SK-N-SH treated with all-trans-retinoic acid at 6 μM for 48 hours (cell line): ENCODE results near the gene UCP2.

Experiments used
- ATAC-seq: fragments of 200-7000 bp; cut with Tn5 transposase; 3 replicates; pipeline ENCODE4 v1.9.1; 2020; ENCODE audit warnings: mild to moderate bottlenecking, moderate library complexity
- ARNTL ChIP-seq: fragments of 450-650 bp; formaldehyde crosslinking; IDR thresholded peaks from 2 replicates; pipeline ENCODE4 v1.5.0; 2020; ENCODE audit warnings: low read depth, mild to moderate bottlenecking, moderate library complexity, borderline replicate concordance
- BACH2 ChIP-seq: fragments of 250-450 bp; sonication (Bioruptor Pico); IDR thresholded peaks from 2 replicates; pipeline ENCODE4 v1.9.0; 2021; ENCODE audit warnings: mild to moderate bottlenecking, borderline replicate concordance
- ESRRG ChIP-seq: fragments of 250-450 bp; sonication (Bioruptor Pico); IDR thresholded peaks from 2 replicates; pipeline ENCODE4 v1.6.1; 2021; ENCODE audit warnings: mild to moderate bottlenecking
- GLIS3 ChIP-seq: fragments of 250-450 bp; sonication (Bioruptor Pico); IDR thresholded peaks from 2 replicates; pipeline ENCODE4 v1.5.0; 2020; ENCODE audit warnings: mild to moderate bottlenecking, moderate library complexity
- PPARA ChIP-seq: fragments of 250-450 bp; sonication (Bioruptor Pico); IDR thresholded peaks from 2 replicates; pipeline ENCODE4 v1.5.0; 2020; ENCODE audit warnings: mild to moderate bottlenecking, borderline replicate concordance
- RARB ChIP-seq: fragments of 250-450 bp; sonication (Bioruptor Pico); IDR thresholded peaks from 2 replicates; pipeline ENCODE4 v1.8.0; 2021; ENCODE audit warnings: mild to moderate bottlenecking, moderate library complexity
- SNAI2 ChIP-seq: fragments of 250-450 bp; sonication (Bioruptor Pico); IDR thresholded peaks from 2 replicates; pipeline ENCODE4 v1.5.0; 2020; ENCODE audit warnings: mild to moderate bottlenecking, moderate library complexity
- TCF4 ChIP-seq: fragments of 250-450 bp; sonication (Bioruptor Pico); IDR thresholded peaks from 2 replicates; pipeline ENCODE4 v1.8.0; 2021; ENCODE audit warnings: mild to moderate bottlenecking, moderate library complexity, borderline replicate concordance
- TOX ChIP-seq: fragments of 250-450 bp; sonication (Bioruptor Pico); IDR thresholded peaks from 2 replicates; pipeline ENCODE4 v1.8.0; 2021; ENCODE audit warnings: mild to moderate bottlenecking, moderate library complexity, borderline replicate concordance
- ZC3H10 ChIP-seq: fragments of 250-450 bp; sonication (Bioruptor Pico); IDR thresholded peaks from 2 replicates; pipeline ENCODE4 v1.5.1; 2021; ENCODE audit warnings: mild to moderate bottlenecking, moderate library complexity
- ZFP30 ChIP-seq: fragments of 450-650 bp; formaldehyde crosslinking; IDR thresholded peaks from 2 replicates; pipeline ENCODE4 v1.5.0; 2022; ENCODE audit warnings: mild to moderate bottlenecking, moderate library complexity
- ZNF565 ChIP-seq: fragments of 450-650 bp; formaldehyde crosslinking; conservative IDR thresholded peaks from 2 replicates; pipeline ENCODE4 v1.5.0; 2020; ENCODE audit warnings: low read depth, mild to moderate bottlenecking, moderate library complexity
- ZNF70 ChIP-seq: fragments of 450-650 bp; formaldehyde crosslinking; IDR thresholded peaks from 2 replicates; pipeline ENCODE4 v1.5.0; 2020; ENCODE audit warnings: mild to moderate bottlenecking, moderate library complexity
- ZNF8 ChIP-seq: fragments of 450-650 bp; formaldehyde crosslinking; IDR thresholded peaks from 2 replicates; pipeline ENCODE4 v1.5.0; 2020; ENCODE audit warnings: mild to moderate bottlenecking, moderate library complexity
- TF ChIP-seq, protein P1 (sequence below): fragments of 250-450 bp; sonication (Bioruptor Pico); IDR thresholded peaks from 2 replicates; pipeline ENCODE4 v1.5.0; 2020; ENCODE audit warnings: mild to moderate bottlenecking, moderate library complexity
- TF ChIP-seq, protein P2 (sequence below): fragments of 250-450 bp; sonication (Bioruptor Pico); IDR thresholded peaks from 2 replicates; pipeline ENCODE4 v1.5.1; 2020; ENCODE audit warnings: low read depth, mild to moderate bottlenecking, moderate library complexity
- TF ChIP-seq, protein P3 (sequence below): fragments of 250-450 bp; sonication (Bioruptor Pico); IDR thresholded peaks from 2 replicates; pipeline ENCODE4 v1.5.1; 2021; ENCODE audit warnings: mild to moderate bottlenecking, moderate library complexity
- TF ChIP-seq, protein P4 (sequence below): fragments of 250-450 bp; sonication (Bioruptor Pico); IDR thresholded peaks from 2 replicates; pipeline ENCODE4 v1.8.0; 2020; ENCODE audit warnings: mild to moderate bottlenecking, moderate library complexity, borderline replicate concordance
- TF ChIP-seq, protein P5 (sequence below): fragments of 250-450 bp; sonication (Bioruptor Pico); IDR thresholded peaks from 2 replicates; pipeline ENCODE4 v1.8.0; 2021; ENCODE audit warnings: low read depth, mild to moderate bottlenecking, moderate library complexity, borderline replicate concordance

Gene UCP2

DNA sequence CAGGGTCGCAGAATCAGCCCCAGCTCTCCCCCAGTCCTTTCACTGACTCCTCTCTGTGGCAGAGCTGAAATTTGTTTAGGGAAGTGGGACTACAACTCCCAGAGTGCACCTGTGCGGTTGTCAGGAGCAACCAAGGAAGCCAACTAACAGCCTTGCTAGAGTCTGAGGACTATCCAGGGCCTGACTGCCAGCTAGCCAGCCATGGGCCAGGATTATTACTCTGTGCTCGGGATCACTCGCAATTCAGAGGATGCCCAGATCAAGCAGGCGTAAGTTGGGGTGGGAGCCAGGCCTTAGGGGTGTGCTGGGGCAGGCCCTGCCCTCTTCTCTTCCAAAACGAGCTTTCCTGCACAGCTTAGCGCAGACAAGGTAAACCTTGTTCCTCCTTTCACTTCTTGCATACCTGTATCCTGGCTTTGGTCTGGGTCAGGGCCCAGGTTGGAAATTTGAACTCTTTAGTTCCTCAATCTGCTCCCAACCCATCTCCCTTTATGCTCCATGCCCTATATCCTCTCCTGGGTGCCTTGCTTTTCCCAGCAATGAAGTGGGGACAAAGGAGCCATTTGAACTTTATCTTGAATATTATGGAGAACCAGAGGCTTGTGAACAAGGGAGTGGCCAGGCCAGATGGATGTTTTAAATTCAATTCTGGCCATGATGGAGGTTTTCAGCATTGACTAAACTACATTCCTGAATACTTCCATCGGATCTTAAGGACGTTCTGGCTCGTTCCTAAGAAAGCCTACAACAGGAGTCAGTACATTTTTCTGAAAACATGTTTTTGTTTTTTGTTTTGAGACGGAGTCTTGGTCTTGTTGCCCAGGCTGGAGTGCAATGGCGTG lies 31.6 kb downstream of the UCP2 start, which contains the start of gene DNAJB13:
TSS of gene DNAJB13 (plus strand) at position 158 of the 842 bp plus-strand sequence. CDS start at position 202, 44 bp downstream.
- peak; percentile 96 for ATAC-seq
- TF ChIP-seq ARNTL (no peak), TOX (no peak), PPARA (CRISPR knock-in tag) (no peak), ZNF565 (CRISPR knock-in tag) (no peak), ZNF70 (CRISPR knock-in tag) (no peak), BACH2 (CRISPR knock-in tag) (no peak), ESRRG (CRISPR knock-in tag) (no peak), ZNF8 (CRISPR knock-in tag) (no peak), TCF4 (CRISPR knock-in tag) (no peak), ZFP30 (CRISPR knock-in tag) (no peak), RARB (CRISPR knock-in tag) (no peak)
- TF ChIP-seq, protein P1, sequence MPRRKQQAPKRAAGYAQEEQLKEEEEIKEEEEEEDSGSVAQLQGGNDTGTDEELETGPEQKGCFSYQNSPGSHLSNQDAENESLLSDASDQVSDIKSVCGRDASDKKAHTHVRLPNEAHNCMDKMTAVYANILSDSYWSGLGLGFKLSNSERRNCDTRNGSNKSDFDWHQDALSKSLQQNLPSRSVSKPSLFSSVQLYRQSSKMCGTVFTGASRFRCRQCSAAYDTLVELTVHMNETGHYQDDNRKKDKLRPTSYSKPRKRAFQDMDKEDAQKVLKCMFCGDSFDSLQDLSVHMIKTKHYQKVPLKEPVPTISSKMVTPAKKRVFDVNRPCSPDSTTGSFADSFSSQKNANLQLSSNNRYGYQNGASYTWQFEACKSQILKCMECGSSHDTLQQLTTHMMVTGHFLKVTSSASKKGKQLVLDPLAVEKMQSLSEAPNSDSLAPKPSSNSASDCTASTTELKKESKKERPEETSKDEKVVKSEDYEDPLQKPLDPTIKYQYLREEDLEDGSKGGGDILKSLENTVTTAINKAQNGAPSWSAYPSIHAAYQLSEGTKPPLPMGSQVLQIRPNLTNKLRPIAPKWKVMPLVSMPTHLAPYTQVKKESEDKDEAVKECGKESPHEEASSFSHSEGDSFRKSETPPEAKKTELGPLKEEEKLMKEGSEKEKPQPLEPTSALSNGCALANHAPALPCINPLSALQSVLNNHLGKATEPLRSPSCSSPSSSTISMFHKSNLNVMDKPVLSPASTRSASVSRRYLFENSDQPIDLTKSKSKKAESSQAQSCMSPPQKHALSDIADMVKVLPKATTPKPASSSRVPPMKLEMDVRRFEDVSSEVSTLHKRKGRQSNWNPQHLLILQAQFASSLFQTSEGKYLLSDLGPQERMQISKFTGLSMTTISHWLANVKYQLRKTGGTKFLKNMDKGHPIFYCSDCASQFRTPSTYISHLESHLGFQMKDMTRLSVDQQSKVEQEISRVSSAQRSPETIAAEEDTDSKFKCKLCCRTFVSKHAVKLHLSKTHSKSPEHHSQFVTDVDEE (CRISPR knock-in tag): no peak
- TF ChIP-seq, protein P2, sequence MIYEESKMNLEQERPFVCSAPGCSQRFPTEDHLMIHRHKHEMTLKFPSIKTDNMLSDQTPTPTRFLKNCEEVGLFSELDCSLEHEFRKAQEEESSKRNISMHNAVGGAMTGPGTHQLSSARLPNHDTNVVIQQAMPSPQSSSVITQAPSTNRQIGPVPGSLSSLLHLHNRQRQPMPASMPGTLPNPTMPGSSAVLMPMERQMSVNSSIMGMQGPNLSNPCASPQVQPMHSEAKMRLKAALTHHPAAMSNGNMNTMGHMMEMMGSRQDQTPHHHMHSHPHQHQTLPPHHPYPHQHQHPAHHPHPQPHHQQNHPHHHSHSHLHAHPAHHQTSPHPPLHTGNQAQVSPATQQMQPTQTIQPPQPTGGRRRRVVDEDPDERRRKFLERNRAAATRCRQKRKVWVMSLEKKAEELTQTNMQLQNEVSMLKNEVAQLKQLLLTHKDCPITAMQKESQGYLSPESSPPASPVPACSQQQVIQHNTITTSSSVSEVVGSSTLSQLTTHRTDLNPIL: no peak
- TF ChIP-seq, protein P3, sequence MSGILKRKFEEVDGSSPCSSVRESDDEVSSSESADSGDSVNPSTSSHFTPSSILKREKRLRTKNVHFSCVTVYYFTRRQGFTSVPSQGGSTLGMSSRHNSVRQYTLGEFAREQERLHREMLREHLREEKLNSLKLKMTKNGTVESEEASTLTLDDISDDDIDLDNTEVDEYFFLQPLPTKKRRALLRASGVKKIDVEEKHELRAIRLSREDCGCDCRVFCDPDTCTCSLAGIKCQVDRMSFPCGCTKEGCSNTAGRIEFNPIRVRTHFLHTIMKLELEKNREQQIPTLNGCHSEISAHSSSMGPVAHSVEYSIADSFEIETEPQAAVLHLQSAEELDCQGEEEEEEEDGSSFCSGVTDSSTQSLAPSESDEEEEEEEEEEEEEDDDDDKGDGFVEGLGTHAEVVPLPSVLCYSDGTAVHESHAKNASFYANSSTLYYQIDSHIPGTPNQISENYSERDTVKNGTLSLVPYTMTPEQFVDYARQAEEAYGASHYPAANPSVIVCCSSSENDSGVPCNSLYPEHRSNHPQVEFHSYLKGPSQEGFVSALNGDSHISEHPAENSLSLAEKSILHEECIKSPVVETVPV (CRISPR knock-in tag): no peak
- TF ChIP-seq, protein P4, sequence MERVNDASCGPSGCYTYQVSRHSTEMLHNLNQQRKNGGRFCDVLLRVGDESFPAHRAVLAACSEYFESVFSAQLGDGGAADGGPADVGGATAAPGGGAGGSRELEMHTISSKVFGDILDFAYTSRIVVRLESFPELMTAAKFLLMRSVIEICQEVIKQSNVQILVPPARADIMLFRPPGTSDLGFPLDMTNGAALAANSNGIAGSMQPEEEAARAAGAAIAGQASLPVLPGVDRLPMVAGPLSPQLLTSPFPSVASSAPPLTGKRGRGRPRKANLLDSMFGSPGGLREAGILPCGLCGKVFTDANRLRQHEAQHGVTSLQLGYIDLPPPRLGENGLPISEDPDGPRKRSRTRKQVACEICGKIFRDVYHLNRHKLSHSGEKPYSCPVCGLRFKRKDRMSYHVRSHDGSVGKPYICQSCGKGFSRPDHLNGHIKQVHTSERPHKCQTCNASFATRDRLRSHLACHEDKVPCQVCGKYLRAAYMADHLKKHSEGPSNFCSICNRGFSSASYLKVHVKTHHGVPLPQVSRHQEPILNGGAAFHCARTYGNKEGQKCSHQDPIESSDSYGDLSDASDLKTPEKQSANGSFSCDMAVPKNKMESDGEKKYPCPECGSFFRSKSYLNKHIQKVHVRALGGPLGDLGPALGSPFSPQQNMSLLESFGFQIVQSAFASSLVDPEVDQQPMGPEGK (CRISPR knock-in tag): no peak

DNA sequence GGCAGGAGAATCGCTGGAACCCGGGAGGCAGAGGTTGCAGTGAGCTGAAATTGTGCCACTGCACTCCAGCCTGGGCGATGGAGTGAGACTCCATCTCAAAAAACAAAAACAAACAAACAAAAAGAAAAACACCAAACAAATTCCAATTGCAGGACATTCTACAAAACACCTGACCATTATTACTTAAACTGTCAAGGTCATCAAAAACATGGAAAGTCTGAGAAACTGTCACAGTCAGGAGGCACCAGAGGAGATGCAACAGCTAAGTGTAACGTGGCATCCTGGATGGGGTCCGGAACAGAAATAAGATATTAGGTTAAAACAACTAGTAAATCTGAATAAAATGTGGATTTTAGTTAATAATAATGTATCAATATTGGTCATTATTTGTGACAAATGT lies 32.7 kb downstream of the UCP2 start:
- TF ChIP-seq SNAI2 (CRISPR knock-in tag) (no peak), ZC3H10 (no peak), ZNF8 (CRISPR knock-in tag) (no peak), GLIS3 (CRISPR knock-in tag) (no peak)
- TF ChIP-seq, protein P2: no peak
- TF ChIP-seq, protein P4 (CRISPR knock-in tag): no peak
- TF ChIP-seq, protein P3 (CRISPR knock-in tag): no peak
- TF ChIP-seq, protein P5, sequence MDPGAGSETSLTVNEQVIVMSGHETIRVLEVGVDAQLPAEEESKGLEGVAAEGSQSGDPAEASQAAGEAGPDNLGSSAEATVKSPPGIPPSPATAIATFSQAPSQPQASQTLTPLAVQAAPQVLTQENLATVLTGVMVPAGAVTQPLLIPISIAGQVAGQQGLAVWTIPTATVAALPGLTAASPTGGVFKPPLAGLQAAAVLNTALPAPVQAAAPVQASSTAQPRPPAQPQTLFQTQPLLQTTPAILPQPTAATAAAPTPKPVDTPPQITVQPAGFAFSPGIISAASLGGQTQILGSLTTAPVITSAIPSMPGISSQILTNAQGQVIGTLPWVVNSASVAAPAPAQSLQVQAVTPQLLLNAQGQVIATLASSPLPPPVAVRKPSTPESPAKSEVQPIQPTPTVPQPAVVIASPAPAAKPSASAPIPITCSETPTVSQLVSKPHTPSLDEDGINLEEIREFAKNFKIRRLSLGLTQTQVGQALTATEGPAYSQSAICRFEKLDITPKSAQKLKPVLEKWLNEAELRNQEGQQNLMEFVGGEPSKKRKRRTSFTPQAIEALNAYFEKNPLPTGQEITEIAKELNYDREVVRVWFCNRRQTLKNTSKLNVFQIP (CRISPR knock-in tag): no peak
- TF ChIP-seq, all 23 proteins: peak for 0
- no peak for ATAC-seq
